GM18907 (cell line): Measurements from ENCODE around the gene RCOR1.
"Not testable (repeated sequence)": the region's sequence is repeated elsewhere in the genome, so short reads cannot be mapped to it uniquely, and the experiment has no call there.

Source experiments
- ATAC-seq: cut with Tn5 transposase; IDR thresholded peaks from one replicate; pipeline ENCODE4 v1.9.1; 2021; ENCODE audit warnings: mild to moderate bottlenecking, moderate library complexity; ENCODE audit not compliant: unreplicated experiment

RCOR1 gene

DNA sequence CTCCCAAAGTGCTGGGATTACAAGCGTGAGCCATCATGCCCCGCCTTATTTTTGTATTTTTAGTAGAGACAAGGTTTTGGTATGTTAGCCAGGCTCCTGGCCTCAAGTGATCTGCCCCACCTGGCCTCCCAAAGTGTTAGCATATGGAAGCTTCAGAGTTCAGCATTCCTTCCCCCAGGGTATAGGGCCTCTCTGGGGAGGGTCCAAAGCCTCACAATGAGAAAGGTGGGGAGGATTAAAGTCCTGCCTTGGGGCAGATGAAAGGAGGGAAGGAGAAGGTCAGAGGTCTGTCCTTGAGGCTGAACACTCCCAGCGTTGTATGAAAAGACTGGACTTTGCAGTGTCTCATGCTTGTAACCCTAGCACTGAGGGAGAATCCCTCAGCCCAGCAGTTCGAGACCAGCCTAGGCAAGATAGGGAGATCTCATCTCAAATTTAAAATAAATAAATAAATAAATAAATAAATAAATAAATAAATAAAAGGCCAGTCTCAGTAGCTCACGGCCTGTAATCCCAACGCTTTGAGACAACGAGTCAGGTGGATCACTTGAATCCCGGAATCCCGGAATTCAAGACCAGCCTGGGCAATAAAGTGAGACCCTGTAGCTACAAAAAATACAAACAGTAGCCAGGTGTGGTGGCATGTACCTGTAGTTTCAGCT, 22.0 kb upstream of the RCOR1 start:
- no peak for ATAC-seq

DNA sequence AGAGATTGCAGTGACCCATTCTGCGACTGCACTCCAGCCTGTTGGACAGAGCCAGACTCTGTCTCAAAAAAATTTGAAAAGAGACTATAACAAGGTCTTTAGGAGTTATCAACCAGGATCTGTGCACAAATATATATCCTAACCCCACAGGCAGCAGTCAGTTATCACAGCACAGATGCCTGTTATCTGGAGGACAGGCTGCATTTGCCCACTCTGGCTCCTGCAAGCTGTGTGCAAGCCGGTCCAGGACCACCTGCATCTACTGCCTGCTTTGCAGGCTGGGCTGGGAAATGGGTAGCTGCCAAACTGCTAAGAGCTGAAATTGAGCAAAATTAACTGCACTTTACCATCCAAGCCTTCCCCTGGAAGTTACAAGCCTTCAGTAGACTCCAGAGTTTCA, 21.4 kb upstream of the RCOR1 start:
- ATAC-seq: no peak

DNA sequence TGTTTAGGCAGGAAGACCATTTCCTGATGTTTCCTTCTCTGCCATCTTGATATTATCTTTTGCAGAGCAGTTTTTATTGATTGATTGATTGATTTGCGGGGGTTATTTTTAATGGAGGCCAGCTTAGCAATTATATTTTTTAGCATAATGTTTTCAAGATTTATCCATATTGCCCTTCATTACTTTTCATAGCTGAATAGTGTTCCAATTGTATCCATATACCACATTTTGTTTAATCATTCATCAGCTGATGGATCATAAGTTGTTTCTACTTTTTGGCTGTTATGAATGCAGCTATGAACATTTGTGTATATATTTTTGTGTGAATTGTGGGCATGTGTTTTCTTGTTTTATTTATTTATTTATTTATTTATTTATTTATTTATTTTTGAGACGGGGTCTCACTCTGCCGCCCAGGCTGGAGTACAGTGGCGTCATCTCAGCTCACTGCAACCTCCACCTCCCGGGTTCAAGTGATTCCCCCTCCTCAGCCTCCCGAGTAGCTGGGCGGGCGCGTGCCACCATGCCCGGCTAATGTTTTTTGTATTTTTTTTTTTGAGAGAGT, 20.9 kb upstream of the RCOR1 start:
- ATAC-seq: no peak

DNA sequence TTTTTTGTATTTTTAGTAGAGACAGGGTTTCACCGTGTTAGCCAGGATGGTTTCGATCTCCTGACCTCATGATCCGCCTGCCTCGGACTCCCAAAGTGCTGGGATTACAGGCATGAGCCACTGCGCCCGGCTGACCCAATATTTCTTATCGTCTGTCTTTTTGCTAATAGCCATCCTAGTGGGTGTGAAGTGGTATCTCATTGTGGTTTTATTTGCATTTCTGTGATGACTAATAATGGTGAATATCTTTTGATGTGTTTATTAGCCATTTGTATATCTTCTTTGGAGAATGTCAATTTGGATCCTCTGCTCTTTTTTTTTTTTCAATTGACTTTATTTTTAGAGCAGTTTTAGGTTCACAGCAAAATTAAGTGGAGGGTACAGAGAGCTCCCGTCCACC, 19.3 kb upstream of the RCOR1 start:
- ATAC-seq: not testable (repeated sequence)

DNA sequence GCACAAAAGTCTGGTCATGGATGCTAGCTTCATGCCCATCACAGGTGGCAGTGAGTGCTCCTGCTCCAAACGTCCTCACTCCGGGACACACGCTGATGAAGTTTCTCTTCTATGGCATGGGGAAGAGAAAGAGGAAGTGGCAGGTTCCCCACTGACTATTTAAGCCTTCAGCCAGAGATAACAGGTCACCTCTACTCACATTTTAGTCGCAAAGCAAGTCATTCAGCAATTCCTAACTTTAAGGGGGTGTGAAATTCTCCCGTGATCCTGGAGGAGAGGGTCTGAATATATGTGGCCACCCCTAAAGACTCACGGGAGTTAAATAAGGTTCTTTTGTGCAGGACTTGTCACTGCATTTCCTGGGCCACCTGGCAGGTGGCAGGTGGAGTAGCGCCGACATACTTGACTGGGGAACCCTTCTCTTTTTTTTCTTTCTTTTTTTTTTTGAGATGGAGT, 18.8 kb upstream of the RCOR1 start:
- no peak for ATAC-seq

DNA sequence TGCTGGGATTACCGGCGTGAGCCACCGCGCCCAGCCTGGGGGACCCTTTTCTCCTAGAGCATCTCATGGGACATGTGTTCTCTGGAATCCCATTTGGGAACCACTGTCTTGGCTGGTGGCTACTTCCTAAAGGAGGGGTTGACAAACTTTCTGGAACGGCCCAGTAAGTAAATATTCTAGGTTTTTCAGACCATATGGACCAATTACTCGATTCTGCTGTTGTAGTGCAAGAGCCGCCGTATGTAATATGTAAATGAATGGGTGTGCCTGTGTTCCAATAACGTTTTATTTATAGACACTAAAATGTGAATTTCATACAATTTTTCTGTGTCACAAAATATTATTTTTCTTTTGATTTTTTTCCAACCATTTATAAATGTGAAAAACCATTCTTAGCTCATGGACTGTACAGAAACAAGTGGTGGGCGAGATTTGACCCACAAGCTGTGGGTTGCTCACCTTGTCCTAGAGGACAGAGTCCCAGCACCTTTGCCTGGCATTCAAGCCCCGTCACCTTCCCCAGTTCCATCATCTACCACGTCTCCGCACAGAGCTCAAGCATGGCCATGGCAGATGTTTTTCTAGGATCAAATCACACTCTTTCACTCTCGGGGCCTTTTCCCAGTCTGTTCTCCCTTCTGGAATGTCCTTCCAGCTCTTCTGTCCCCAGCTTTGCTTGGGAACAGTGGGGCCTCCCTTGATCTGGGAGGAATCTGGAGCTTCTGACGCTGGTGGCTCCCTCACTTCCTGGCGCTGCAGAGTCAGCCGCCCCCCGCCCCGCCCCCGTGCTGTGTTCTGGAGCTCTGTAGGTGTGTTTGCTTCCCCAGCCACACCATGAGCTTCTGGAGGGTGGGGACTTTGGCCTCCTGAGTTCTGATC, 17.9 kb upstream of the RCOR1 start:
- no peak for ATAC-seq

DNA sequence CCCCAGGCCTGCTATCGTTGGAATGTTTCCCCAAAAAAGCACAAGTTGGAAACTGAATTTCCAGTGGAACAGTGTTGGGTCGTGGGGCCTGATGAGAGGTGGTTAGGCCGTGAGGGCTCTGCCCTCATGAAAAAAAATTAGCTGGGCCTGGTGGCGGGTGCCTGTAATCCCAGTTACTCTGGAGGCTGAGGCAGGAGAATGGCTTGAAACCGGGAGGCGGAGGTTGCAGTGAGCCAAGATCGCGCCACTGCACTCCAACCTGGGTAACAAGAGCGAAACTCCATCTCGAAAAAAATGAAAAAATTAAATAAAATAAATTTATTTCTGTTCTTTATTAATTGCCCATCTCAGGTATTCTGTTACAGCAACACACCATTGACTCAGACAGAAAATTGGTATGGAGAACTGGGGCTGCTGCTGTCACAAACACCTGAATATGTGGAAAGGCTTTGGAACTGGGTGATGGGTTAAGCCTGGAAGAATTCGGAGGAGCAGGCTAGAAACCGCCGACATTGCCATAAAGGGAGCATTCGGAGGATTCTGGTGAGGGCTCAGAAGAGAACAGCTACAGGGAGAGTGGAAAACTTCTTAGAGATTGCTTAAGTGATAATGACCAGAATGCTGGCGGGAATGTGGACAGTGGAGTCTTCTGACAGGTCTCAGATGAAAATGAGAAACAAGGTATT, 17.1 kb upstream of the RCOR1 start:
- ATAC-seq: no peak

DNA sequence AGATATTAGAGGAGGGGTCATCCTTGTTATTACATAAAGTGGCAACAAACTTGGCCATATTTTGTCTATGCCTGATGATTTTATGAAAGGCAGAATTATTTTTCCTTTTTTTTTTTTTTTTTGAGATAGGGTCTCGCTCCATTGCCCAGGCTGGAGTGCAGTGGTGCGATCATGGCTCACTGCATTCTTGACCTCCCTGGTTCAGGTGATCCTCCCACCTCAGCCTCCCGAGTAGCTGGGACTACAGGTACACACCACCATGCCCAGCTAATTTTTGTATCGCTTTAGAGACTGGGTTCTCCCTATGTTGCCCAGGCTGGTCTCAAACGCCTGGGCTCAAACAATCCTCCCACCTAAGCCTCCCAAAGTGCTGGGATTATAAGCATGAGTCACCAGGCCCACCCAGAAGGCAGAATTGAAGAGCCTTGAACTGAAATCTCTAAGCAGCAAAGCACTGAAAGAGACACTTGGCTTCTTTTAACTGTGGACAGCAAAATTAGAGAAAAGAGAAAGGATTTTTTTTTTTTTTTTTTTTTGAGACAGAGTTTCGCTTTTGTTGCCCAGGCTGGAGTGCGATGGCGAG, 16.5 kb upstream of the RCOR1 start:
- not testable (repeated sequence) for ATAC-seq

DNA sequence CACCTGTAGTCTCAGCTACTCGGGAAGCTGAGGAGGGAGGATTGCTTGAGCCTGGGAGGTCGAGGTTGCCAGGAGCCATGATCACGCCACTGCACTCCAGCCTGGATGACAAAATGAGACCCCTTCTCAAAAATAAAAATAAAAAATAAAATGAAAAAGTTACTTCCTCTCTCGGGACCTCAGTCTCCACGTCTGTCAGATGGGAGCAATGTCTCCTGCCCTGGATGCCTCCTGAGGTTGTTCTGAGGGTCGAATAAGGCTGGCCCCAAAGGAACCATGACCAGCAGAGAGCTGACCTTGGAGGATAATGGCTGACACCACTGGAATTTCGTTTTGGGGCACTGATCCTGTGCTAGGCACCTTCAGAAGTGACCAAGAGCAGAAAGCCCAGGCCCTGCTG, 13.6 kb upstream of the RCOR1 start:
- ATAC-seq: no peak

DNA sequence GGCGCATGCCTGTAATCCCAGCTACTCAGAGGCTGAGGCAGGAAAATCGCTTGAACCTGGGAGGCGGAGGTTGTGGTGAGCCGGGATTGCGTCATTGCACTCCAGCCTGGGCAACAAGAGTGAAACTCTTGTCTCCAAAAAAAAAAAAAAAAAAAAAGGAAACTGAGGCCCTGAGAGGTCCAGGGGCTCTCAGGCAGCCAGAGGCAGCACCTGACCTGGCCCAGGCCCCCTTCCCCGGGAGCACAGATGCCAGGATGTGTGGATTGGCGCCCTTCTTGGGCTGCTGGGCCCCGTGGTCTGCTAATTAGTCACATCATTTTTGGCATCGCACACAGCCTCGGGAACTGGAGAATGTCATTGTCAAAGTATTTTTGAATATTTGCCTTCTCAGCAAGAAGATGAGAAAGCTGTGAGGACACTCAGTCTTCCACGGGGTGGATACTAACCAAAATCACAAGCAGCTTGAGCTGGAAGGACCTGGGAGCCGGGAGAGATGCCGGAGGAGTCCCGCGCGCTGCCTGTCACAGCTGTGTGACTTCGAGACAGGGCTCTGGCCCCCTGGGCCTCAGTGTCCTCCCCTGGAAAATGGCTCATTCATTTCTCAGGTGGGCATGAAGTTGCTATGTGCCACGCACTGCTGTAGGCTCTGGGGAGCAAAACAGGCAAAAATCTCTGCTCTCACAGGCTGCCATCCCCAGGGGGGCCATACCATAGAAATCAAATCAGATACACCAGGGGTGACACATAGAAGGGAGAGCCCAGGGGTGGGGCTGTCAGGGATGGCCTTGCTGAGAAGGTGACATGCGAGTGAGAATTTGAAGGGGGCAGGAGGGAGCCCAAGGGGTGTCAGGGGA, 12.5 kb upstream of the RCOR1 start:
- ATAC-seq: no peak

DNA sequence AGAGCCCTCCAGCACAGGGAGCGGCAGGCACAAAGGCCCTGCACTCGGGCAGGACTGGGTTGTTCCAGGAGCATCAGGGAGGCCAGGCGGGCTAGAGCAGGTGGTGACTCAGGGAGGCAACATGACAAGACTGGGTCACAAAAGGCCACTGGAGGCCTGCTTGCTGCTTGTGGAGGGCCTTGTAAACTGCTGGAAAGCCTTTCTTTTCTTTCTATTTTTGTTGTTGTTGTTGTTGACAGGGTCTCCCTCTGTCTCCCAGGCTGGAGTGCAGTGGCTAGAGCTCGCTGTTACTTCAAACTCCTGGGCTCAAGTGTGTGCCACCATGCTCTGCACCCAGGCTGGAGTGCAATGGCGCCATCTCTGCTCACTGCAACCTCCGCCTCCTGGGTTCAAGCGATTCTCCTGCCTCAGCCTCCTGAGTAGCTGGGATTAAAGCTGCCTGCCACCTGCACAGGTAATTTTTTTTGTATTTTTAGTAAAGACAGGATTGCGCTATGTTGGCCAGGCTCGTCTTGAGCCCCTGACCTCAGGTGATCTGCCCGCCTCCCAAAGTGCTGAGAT, 11.8 kb upstream of the RCOR1 start:
- ATAC-seq: no peak

DNA sequence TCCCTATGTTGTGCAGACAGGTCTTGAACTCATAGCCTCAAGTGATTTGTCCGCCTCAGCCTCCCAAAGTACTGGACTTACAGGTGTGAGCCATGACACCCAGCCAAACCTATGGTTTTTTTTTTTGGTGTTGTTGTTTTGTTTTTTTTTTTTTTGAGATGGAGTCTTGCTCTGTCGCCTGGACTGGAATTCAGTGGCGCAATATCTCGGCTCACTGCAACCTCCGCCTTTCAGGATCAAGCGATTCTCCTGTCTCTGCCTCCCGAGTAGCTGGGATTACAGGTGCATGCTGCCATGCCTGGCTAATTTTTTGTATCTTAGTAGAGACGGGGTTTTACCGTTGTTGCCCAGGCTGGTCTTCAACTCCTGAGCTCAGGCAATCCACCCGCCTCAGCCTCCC, 11.3 kb upstream of the RCOR1 start:
- no peak for ATAC-seq

DNA sequence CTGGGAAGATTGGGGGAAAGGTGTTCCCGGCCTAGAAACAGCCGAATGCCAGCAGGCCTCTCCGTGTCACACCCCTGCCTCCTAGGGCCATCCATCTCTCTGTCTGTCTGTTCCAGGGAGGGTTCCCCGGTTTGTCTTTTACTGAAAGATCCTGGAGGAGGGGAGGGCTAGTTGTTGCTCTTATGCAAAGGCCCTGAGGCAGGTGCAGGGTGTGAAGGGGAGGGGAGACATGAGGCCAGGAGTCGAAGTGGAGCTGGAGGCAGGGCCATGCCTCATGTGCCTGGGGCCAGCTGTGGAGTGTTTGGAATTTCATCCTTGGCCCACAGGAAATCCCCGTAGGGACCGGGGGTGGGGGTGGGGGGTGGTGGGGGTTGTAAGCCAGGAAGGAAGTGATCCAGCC, 8.7 kb upstream of the RCOR1 start:
- no peak for ATAC-seq

DNA sequence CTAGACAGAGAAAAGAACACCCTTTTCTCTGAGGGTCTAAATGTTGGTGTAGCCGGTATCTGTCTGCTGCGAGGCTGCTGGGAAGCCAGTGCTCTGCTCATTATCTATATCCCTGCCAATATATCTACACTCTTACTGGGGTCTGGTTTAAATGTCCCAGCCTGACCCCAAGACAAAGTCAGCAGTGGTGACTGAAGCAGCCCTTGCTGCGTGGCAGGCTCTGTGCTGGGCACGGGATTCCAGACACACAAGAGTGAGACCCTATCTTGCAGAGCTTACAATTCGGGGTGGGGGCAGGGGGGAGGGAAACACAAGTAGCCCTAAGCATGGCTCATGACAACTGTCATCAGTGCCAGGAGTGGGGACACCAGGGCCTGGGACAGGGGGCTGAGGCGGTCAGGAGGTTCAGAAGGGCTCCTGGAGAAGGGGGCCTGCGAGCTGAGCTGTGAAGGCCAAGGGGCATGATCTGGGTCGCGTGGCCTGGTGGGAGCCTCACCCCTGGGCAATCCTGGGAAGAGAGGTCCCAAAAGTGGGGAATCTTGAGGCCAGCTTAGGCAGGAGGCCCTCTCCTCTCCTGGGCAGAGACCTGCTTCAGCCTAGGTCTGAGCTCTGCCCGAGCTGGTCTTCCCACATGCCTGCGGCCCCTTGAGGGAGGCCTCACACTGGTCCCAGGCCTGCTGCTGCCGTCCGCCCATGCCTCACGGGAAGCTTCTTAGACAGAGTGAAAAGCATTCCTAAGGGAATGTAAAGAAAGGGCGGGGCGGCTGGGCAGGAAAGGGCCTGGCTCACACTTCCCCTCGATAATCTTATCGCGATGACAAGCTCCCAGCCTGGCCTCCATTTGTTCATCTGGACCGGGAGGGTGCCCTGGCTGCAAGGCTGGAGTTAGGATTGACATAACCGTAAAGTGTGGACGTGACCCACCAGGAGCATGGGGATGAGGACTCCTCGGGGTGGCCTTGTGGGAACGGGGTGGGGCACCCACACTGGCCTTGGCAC, 7.3 kb upstream of the RCOR1 start:
- ATAC-seq: no peak

DNA sequence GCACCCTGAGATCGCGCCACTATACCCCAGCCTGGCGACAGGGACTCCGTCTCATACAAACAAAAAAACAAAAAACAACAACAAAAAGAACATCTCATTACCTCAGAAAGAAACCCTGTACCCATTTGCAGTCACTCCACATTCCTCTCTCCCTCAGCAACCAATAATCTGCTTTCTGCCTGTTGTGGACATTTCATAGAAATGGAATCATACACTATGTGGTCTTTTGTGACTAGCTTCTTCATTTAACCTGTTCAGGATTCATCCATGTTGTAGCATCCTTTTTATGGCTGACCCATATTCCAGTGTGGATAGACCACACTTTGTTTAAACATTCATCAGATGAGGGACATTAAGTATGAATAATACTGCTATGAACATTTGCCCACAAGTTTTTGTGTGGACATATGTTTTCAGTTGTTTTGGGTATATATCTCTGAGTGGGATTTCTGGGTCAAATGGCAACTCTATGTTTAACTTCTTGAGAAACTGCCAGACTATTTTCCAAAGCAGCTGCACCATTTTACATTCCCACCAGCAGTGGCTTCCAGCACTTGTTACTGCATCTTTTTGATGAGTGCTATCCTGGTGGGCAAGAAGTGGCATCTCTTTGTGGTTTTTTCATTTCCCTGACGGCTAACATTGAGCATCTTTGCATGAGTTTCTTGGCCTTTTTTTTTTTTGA, 5.9 kb upstream of the RCOR1 start:
- no peak for ATAC-seq

DNA sequence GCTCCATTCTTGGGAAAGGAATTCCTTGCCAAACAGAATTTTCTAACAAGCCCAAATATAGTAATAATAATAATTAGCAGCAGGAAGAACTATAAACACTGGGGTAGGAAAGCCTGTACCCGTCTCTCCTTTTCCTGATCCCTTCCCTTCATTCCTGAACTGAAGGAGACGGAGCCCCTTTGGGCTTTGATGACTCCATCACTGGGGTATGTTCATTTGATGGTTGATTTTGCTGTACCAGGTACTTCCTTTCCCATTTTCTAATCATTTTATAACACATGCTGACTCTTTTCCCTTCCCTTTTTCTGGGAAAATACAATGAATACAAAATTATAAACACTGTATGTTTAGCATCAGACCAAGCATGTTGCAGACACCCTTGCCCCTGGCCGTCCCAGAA, 3.6 kb upstream of the RCOR1 start:
- no peak for ATAC-seq

DNA sequence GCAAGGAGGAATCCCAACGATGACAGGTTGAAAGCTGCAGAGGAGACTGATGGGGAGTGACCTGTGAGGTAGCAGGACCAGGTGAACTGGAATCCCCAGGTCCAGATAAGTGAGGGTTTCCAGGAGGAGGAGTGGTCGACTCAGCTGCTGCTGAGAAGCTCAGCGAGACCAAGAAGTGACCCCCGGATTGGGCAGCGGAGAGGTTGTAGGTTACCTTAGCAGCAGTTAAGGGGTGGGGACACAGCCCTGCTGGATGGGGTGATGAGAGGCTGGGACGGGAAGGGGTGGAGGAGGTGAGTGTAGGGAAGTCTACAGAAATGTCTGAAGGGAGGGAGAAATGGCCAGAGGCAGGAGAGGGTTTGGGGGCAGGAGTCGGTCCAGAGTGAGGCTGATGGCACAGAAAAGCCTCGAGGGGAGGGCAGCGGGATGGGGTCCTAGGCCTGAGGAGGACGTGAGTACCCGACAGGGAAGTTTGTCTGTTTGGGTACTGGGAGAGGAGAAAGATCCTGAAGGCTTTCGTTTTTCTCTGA, 2.6 kb upstream of the RCOR1 start:
- no peak for ATAC-seq

DNA sequence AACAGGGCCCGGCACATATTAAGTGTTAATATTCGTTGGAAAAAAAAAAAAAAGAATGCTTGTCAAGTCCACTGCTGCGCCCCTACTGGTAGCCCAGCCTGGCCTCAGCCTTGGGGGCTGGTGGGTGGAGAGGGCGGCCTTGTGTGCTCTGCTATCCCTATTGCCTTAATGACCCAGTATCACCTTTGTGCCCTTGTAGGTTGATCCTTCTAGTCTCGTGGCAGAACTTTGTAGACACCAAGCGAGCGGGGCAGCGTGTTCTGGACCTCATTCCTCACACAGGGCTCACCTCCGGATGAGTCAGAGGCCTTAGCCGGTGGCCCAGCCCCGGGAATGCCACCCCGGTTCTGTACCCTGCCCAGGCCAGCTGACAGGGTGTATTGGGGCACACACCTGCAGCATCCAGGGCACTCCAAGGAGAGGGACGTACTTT, 1.8 kb upstream of the RCOR1 start:
- ATAC-seq: no peak
